GM21576 (cell line): ENCODE data around the gene NDUFS4.
"Not testable (repeated sequence)": the region's sequence is repeated elsewhere in the genome, so short reads cannot be mapped to it uniquely, and the experiment has no call there.

Experiments used
- ATAC-seq: cut with Tn5 transposase; IDR thresholded peaks from one replicate; pipeline ENCODE4 v1.9.1; 2021; ENCODE audit warnings: mild to moderate bottlenecking, moderate library complexity; ENCODE audit not compliant: unreplicated experiment

The NDUFS4 gene

DNA sequence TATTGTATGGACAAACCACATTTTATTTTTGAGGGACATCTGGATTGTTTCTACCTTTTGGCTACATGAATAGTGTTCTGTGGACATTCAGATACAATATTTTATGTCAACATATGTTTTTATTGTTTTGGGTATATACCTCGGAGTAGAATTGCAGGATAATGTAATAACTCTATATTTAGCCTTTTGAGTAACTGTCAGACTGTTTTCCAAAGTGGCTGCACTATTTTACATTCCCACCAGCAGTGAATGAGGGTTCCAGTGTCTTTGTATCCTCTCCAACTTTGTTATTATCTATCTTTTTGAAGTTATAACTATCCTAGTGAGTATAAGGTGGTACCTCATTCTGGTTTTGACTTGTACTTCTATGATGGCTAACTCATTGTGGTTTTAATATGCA lies 11.0 kb downstream of the NDUFS4 start:
- no peak for ATAC-seq

- no peak for ATAC-seq
Measured at GRCh38 chr5:53575101-53575500, 14.7 kb downstream of the NDUFS4 start.

- no peak for ATAC-seq
Measured at GRCh38 chr5:53575831-53576230, 15.4 kb downstream of the NDUFS4 start.

- ATAC-seq, result no peak
Measured at GRCh38 chr5:53576674-53577073, 16.2 kb downstream of the NDUFS4 start.

DNA sequence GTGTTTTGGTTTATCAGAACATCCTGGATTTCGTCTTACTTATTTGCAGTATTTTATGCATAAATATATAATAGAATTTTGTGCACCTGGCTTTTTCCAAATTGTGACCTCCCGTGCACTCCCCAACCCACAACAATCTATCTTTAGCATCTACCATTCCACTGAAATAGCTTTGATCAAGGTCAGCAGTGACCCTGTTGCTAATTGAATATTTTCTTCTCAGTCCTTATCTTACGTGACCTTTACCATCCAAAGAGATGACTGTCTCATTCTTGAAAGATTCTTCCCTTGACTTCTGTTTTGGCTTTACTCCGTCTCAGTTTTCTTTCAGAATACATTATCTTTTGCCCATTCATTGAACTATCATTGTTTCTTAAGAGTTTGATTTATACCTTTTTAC lies 18.4 kb downstream of the NDUFS4 start:
- ATAC-seq, result no peak

DNA sequence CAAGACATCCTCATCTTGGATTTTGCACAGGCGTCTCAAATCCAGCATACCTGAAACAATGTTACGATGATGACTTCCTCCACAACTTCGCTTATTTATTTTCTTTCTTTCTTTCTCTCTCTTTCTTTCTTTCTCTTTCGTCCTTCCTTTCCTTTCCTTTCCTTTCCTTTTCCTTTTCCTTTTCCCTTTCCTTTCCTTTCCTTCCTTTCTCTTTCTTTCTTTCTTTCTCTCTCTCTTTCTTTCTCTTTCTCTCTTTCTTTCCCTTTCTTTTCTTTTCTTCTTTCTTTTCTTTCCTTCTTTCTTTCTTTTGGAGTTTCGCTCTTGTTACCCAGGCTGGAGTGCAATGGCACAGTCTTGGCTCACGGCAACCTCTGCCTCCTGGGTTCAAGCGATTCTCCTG lies 20.1 kb downstream of the NDUFS4 start:
- no peak for ATAC-seq

DNA sequence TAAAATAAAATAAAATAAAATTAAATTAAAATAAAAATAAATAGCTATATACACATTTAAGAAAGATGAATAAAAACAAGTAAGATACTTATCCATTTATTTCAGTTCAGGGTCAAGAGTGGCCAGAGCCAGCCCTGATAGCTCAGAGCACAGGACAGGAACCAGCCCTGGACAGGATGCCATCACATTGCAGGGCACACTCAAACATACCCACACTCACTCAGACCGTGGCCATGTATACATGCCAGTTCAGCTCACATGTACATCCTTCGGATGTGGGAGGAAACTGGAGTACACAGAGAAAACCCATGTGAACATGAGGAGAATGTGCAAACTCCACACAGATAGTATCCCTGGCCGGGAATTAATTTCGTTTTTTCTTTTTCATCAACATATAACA lies 21.8 kb downstream of the NDUFS4 start:
- ATAC-seq, result no peak

GRCh38 chr5:53590759-53591158 lies 30.3 kb downstream of the NDUFS4 start:
- no peak for ATAC-seq

GRCh38 chr5:53594419-53594818 lies 34.0 kb downstream of the NDUFS4 start:
- no peak for ATAC-seq

DNA sequence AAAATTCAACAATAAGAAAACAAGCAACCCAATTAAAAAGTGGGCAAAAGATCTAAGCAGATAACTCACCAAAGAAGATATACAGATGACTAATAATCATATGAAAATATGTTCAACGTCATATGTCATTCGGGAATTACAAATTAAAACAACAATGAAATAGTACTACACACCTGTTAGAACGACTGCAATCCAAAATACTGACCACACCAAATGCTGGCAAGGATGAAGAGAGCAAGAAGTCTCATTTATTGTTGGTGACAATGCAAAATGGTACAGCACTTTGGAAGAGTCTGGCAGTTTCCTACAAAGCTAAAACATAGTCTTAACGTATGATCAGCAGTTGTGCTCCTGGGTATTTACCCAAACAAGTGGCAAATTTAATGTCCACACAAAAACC lies 37.5 kb downstream of the NDUFS4 start:
- ATAC-seq, result no peak

DNA sequence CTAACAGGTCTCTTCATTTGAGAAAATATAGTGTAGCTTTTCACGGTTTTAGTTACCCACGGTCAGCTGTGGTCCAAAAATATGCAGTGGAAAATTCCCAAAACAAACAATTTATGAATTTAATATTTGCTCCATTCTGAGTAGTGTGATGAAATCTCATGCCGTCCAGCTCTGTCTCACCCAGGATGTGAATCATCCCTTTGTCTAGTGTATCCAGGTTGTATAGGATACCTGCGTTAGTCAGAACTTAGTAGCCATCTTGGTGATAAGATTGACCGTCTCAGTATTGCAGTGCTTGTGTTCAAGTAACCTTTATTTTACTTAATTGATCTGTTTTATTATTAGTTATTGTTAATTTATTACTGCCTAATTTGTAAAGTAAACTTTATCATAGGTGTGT lies 41.1 kb downstream of the NDUFS4 start:
- ATAC-seq, result no peak

DNA sequence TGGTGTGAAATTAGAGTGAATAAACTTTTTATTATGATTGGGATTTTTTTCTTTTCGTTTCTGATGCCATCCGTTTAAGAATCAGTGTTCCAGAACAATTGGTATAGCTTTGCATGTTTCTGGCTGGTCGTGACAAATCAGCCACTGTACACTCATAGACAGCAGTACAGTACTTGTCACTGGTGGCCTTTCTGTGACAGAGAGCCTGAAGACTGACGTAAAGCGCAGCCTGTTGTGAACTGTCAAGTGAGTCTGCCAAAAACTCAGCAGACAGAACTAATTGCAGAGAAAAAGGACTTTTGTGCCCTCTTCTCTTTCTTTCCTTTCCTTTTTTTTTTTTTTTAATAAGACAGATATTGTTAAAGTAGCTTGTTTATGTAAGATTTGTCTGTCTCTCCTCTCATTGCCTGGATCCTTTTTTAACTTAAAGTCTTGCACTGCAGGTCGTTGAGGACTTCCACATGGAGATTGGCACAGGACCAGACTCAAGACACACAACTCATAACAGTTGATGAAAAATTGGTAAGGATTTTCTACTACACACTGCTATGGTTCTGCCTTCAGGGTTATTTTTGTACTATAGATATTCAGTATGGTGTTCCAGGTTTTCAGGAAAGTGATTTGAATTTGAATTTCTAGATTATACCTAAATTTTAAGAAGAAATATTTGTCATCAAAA lies 42.7 kb downstream of the NDUFS4 start:
- no peak for ATAC-seq

DNA sequence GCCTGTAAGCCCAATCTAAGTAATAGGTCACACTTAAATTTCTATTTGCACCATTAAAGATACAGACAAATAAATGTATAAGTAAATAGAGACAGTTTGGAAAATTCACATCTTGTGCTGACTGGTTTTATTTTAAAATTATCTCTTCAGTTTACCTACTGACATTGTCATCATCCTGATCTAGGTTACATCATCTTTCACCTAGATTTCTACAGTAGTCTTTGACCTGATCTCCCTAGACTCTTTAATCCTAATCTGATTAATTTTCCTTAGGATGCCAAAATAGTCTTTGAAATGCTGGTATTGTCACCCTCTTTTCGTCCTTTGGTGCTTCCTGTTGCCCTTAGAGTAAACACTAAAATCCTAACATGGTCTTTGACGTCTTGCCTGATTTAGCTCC lies 43.9 kb downstream of the NDUFS4 start:
- ATAC-seq, result no peak

- no peak for ATAC-seq
Measured at GRCh38 chr5:53607886-53608285, 47.4 kb downstream of the NDUFS4 start.

GRCh38 chr5:53608897-53609296 lies 48.5 kb downstream of the NDUFS4 start:
- not testable (repeated sequence) for ATAC-seq

DNA sequence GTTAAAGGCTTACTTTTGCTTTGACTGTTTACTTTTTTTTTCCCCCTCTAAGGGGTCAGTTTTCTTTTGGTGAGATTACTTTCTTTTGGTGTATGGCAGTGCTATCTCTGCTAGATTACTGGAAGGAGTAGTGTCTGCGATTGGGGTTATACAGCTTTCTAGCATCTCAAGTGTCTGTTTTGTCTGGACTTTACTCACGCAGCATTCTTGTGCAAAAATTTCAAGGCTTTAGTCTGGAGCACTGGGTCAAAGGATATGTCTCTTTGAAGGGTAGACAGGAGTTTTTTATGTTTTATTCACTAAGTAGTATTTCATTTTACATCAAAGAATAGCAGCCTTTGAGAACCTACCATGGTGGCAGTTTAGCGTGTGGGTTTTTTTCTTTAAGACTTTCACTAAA lies 52.6 kb downstream of the NDUFS4 start:
- ATAC-seq, result no peak

DNA sequence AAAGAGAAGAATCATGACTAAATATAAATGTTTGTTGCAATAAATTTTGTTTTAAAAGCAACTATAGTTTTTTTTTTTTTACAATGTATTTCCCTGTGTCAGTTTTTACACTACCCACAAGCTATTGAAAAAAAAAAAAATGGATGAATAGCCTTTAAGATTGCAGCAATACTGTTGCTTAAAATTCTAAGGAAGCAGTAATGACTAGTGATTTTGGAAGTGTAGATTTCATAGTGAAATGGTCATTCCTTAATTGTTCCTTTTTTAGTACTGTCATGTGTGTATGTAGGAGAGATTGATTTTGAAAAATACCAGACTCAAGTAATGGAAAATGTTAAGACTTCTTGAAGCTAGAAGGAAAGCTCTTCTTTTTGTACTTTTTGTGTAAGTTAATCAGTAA lies 53.1 kb downstream of the NDUFS4 start:
- ATAC-seq, result no peak

GRCh38 chr5:53614376-53614885 lies 54.0 kb downstream of the NDUFS4 start:
- no peak for ATAC-seq

DNA sequence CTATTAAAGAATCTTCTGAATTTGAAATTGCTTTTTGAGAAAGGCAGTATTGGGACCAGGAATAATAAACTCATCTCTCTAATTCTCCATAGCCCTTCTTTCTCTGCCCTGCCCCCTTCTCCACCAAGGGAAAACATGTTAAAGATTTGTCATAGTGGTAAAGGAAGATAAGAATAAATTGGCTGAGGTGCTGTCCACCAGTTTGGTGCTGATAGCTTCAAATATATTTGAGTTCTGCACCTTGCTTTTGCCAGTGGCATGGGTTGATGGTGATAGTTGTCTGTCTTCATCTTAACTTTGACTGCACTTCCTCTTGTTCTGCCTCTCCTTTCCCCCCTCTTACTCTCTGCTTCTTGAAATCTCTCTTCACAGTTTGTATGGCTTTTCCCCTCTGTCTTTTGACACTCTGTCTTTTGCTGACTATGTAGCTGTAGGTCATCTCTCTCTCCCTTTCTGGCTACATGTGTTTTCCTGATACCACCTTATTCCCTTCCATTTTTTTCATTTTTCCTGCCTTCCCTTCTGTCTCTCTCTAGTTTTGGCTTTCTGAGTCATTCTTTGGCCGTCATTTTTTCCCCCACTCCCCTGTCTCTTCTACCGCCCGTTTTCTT lies 56.6 kb downstream of the NDUFS4 start:
- ATAC-seq, result no peak

DNA sequence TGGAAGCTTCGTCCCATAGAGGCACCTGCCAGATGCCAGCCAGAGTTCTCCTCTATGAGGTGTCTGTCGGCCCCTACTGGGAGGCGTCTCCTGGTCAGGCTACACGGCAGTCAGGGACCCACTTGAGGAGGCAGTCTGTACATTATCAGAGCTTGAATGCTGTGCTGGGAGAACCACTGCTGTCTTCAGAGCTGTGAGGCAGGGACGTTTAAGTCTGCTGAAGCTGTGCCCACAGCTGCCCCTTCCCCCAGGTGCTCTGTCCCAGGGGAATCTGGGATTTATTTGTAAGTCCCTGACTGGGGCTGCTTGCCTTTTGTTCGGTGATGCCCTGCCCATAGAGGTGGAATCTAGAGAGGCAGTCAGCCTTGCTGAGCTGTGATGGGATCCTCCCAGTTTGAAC lies 70.8 kb downstream of the NDUFS4 start:
- no peak for ATAC-seq

- no peak for ATAC-seq
Measured at GRCh38 chr5:53642061-53642460, 81.6 kb downstream of the NDUFS4 start.

DNA sequence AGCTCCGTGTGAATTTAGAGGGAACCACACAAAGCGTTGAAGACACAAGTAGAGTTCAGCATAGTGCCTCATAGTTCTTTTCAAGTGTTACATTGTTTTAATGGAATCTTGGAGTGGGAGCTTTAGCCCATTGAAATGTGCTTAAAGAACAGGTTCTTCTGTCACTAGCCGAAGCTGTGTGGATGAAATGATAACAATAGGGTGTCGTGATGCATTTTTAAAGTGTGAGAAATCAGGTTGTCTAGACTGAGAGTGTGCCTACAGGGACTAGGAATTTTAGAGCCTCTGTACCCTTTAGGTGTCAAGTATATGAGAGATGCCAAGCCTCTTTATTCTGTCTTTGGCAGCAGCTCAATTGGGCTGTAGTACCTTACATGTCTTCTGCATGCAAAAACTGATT lies 83.0 kb downstream of the NDUFS4 start:
- ATAC-seq, result no peak

DNA sequence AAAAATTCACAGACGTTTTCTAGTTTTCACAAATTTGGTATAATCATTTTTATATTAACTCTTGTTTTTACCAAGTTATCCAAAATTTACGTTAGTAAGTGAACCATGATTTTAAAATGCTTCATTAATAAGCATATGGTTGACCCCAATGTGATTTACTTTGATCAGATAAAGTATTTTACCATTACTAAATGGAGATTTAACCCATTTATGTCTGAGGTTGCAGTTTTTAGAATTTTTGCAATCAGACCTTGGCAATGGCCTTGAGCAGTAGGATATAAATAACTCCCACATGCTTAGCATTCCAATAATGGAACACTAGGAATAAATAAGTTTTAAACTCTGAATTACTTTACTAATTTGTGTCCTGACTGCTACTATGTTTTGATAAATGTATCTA lies 84.6 kb downstream of the NDUFS4 start:
- no peak for ATAC-seq
